Muscle of leg (tissue), 11 donors: ENCODE data around the gene HOXA3. TPM values are rescaled to one million over a fixed set of nuclear protein-coding genes. Genes with fewer than 3 reads are reported as not detected.
A peak's percentile ranks its signal among the peaks of the same experiment; 100 is the strongest.

Source experiments
- DNase-seq: peaks from one replicate; pipeline ENCODE4 v3.0.0; 2013
- H3K27ac ChIP-seq: one replicate; pipeline ENCODE4 v1.5.1; 2013; ENCODE audit warnings: mild to moderate bottlenecking, low read length, control low read depth
- H3K27me3 ChIP-seq: one replicate; pipeline ENCODE4 v1.6.1; 2013; ENCODE audit warnings: low read length; ENCODE audit not compliant: control insufficient read depth, insufficient read depth
- H3K36me3 ChIP-seq: one replicate; pipeline ENCODE4 v1.6.1; 2013; ENCODE audit warnings: low read length; ENCODE audit not compliant: control insufficient read depth, insufficient read depth
- H3K4me1 ChIP-seq: one replicate; pipeline ENCODE4 v1.6.1; 2013; ENCODE audit warnings: low read length; ENCODE audit not compliant: control insufficient read depth, insufficient read depth
- H3K4me3 ChIP-seq: one replicate; pipeline ENCODE4 v1.5.1; 2013; ENCODE audit warnings: low read length, control low read depth
- H3K9me3 ChIP-seq: replicated peaks from 2 replicates; pipeline ENCODE4 v1.6.1; 2013; ENCODE audit warnings: low read depth, low read length; ENCODE audit not compliant: control insufficient read depth
- WGBS: methylation state at CpG from one replicate; pipeline ENCODE4 v1.1.5; 2013; ENCODE audit warnings: missing lambda C conversion rate; ENCODE audit not compliant: insufficient coverage; 5-methylcytosine and 5-hydroxymethylcytosine counted together
- polyA plus RNA-seq, 8 donors: library from polyadenylated mRNA; unstranded; fragments of 120-200 nt; gene quantifications; one replicate each; pipeline versions ENCODE4 v1.2.1 to v1.2.3, GENCODE V29; 2013; ENCODE audit warnings: inconsistent platforms in 1 of 8, low replicate concordance in 1 of 8; ENCODE audit not compliant: insufficient read length in 8 of 8, insufficient read depth in 1 of 8
- total RNA-seq: library from RNA; stranded (reverse); fragments of 120-200 nt; gene quantifications from one replicate; pipeline ENCODE4 v1.2.4, GENCODE V29; 2013

Gene HOXA3
- total and polyA plus RNA-seq, 9 donors: 4.7 to 12.5 (median 9.3) TPM

DNA sequence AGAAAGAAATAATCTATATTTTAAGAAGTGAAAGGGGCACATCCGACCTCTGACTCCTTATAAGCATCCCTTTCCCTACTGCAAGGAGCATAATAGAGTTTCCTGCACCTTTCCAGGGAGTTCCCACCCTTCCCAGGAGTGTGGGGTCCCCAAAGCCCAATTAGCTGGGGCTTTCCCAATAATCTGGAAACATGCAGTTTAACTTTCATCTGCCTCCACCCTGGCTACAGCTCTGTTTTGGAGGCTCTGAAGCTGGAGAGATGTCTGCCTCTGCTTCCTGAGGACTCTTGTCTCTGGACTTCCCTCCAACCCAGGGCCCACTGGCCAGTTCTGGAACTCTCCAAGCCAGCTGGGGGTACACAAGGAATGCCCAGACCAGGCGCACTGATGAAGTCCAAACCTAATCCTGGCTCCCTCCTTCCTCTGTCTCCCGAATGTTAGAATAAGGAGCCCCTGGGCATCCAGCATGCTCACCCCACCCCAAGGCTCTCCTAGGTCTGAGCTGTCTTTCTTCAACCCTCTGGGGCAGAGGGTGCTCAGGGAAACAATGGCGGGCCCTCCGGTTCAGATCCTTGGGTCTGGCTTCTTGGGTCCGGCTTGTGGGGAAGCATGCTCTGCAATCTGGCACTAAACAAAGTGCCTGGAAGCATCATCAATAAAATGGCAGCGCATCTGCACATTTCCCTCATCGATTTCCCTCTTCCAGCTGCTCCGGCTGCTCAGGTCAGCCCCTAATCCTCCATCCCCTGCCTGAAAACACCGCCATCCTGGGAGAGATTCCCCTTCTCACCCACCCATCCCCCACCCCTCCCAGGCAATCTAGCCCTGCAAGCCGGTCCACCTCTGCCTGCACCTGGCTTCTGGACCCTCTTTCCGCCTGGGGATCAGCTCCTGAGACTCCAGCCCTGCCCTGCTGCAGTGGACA is 35.2 kb downstream of the HOXA3 start:
- 64% methylated on average over 11 of the region's 12 CpGs for WGBS
- H3K4me3 ChIP-seq: no peak overlapping the region

GRCh38 chr7:27116031-27116961 is 36.1 kb downstream of the HOXA3 start:
- DNase-seq: no peak
- peaks cover 60% of the 10 kb centered on the region for H3K4me1 ChIP-seq

More for the DNA sequence above, 35.2 kb downstream of the HOXA3 start:
- no peaks in the 10 kb centered on the region for H3K9me3 ChIP-seq
- peaks cover 11% of the 10 kb centered on the region for H3K27me3 ChIP-seq
- peaks cover 57% of the 10 kb centered on the region for H3K4me1 ChIP-seq
- H3K27ac ChIP-seq: peak overlapping the region; percentile 63
- H3K36me3 ChIP-seq: peaks cover 26% of the 10 kb centered on the region
- no peak for DNase-seq

DNA sequence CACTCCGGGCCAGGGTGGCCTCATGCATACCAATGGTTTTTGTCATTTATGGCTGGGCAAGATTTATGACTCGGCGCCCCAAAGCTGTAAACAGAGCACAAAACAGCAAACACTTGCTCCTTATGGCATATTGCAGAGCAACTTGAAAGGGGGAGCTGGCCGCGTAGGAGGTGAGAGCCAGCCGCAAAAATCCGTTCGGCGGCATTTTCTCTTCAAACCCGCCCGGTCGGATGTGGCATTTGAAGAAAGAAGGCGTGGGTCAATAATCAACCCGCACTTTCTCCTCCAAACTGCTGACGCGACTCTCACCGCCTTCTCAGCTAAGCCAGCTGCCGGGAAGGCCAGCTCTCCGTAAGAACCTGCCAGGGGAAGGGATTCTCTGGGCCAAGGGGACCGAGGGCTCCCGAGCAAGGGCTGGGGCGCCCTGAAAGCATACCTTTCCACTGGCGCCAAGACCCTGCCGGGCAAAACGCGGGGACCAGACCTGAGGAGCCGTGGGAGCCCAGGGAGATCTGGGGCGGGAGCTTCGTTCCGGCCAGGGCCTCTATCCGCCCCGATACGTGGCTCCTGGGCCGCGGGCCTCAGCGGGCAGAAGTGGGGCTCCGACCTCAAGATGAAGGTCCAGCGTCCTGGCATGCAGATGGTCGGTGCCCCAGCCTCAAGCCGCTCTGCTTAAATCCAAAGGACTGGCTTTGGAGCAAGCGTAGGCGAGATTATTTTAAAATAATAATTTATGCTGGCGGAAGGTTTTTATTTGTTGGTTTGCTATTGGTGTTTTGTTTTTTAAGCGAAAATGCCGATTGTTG is 37.0 kb downstream of the HOXA3 start:
- Histone ChIP-seq H3K27ac (peak overlapping the region; percentile 8), H3K9me3 (no peaks in the 10 kb centered on the region), H3K36me3 (peaks cover 22% of the 10 kb centered on the region), H3K4me1 (peaks cover 62% of the 10 kb centered on the region), H3K4me3 (peak overlapping the region; percentile 13), H3K27me3 (peaks cover 16% of the 10 kb centered on the region)
- no peak for DNase-seq
- 72% methylated on average over 38 of the region's 45 CpGs for WGBS

More at GRCh38 chr7:27116031-27116961, 36.1 kb downstream of the HOXA3 start:
- H3K27ac ChIP-seq: peak overlapping the region; percentile 16
- H3K27me3 ChIP-seq: peaks cover 12% of the 10 kb centered on the region
- H3K9me3 ChIP-seq: no peaks in the 10 kb centered on the region
- H3K4me3 ChIP-seq: no peak overlapping the region
- 83% methylated on average over 11 of the region's 20 CpGs for WGBS
- H3K36me3 ChIP-seq: peaks cover 22% of the 10 kb centered on the region

GRCh38 chr7:27114881-27115220 is 37.5 kb downstream of the HOXA3 start:
- no peak overlapping the region for H3K4me3 ChIP-seq
- H3K27ac ChIP-seq: no peak overlapping the region
- H3K4me1 ChIP-seq: peaks cover 61% of the 10 kb centered on the region
- DNase-seq: no peak
- peaks cover 23% of the 10 kb centered on the region for H3K36me3 ChIP-seq
- peaks cover 18% of the 10 kb centered on the region for H3K27me3 ChIP-seq
- no peaks in the 10 kb centered on the region for H3K9me3 ChIP-seq
- 67% methylated on average over 3 of the region's 6 CpGs for WGBS

- Histone ChIP-seq H3K36me3 (peaks cover 20% of the 10 kb centered on the region), H3K9me3 (no peaks in the 10 kb centered on the region), H3K4me3 (peak overlapping the region; percentile 42), H3K4me1 (peaks cover 59% of the 10 kb centered on the region), H3K27ac (peak overlapping the region; percentile 90), H3K27me3 (peaks cover 20% of the 10 kb centered on the region)
- peak; percentile 64 for DNase-seq
- WGBS: 0% methylated on average over 1 of the region's 26 CpGs
Observed at GRCh38 chr7:27113991-27114769, 38.2 kb downstream of the HOXA3 start.

GRCh38 chr7:27112955-27113949 is 39.1 kb downstream of the HOXA3 start:
- Histone ChIP-seq H3K36me3 (peaks cover 21% of the 10 kb centered on the region), H3K27ac (peak overlapping the region; percentile 94), H3K27me3 (peaks cover 23% of the 10 kb centered on the region), H3K4me1 (peaks cover 58% of the 10 kb centered on the region), H3K4me3 (peak overlapping the region; percentile 42), H3K9me3 (no peaks in the 10 kb centered on the region)
- WGBS: 22% methylated on average over 21 of the region's 57 CpGs
- DNase-seq: peak; percentile 90

GRCh38 chr7:27112361-27112760 is 40.0 kb downstream of the HOXA3 start:
- Histone ChIP-seq H3K27ac (peak overlapping the region; percentile 94), H3K4me3 (no peak overlapping the region)
- WGBS: no CpG with 5 or more reads among the region's 4 CpGs

DNA sequence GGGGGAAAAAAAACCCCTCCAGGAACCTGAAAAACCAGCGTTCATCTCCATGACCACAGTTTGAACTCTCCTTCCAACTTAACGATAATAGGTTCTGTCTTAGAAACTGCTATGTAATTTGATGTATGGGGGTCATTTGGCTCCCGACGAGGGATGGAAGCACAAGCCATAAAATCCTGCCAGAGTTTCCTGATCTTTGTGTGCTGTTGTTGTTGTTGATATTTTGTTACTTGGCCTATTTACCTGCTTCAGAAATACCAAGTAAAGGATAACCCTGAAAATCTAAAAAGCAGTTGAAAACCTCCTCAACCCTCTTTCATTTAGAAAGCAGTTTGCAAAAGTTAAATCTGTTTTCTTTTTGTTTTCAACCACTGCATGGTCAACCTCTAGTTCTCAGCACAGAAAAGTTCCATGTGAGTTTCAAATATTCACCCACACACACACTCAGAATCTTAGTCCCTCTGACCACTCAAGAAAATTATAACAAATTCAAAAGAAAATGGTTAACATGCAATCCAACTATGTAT is 40.6 kb downstream of the HOXA3 start:
- H3K4me1 ChIP-seq: peaks cover 48% of the 10 kb centered on the region
- no peak for DNase-seq

More at GRCh38 chr7:27112361-27112760, 40.0 kb downstream of the HOXA3 start:
- H3K4me1 ChIP-seq: peaks cover 54% of the 10 kb centered on the region
- H3K36me3 ChIP-seq: peaks cover 23% of the 10 kb centered on the region
- no peak for DNase-seq
- H3K27me3 ChIP-seq: peaks cover 29% of the 10 kb centered on the region
- H3K9me3 ChIP-seq: no peaks in the 10 kb centered on the region

More for the DNA sequence above, 40.6 kb downstream of the HOXA3 start:
- Histone ChIP-seq H3K36me3 (peaks cover 18% of the 10 kb centered on the region), H3K9me3 (no peaks in the 10 kb centered on the region), H3K27ac (peak overlapping the region; percentile 94), H3K4me3 (no peak overlapping the region), H3K27me3 (peaks cover 29% of the 10 kb centered on the region)
- no CpG with 5 or more reads among the region's 4 CpGs for WGBS
